Keratinocyte (primary cell): Measurements from ENCODE around the gene FMNL2.

ENCODE experiments used
- CTCF ChIP-seq, 3 experiments: IDR thresholded peaks in 1 of 3; conservative IDR thresholded peaks in 1 of 3; optimal IDR thresholded peaks in 1 of 3; 2 replicates in 2 of 3; 3 replicates in 1 of 3; pipeline versions ENCODE3 to v1.5.1; 2011; ENCODE audit warnings: low read length in 3 of 3, mild to moderate bottlenecking in 3 of 3, moderate library complexity in 2 of 3, control low read depth in 1 of 3, inconsistent platforms in 1 of 3; ENCODE audit not compliant: insufficient read depth in 2 of 3; ENCODE audit errors: extremely low read depth in 1 of 3
- EZH2 ChIP-seq: IDR thresholded peaks from one replicate; pipeline ENCODE4 v1.6.1; 2012; ENCODE audit warnings: inconsistent platforms, mild to moderate bottlenecking, low read length, moderate library complexity

- TF ChIP-seq CTCF (optimal IDR thresholded peaks at IDR 0.05 in 1 of 3, IDR thresholded peaks at IDR 0.05 in 1 of 3, conservative IDR thresholded peaks at IDR 0.05 in 1 of 3; ENCODE audit: extremely low read depth in 1 of 3, insufficient read depth in 2 of 3, low read length in 3 of 3) (no peak), EZH2 (no peak)
Observed at GRCh38 chr2:152682663-152683062, 347.7 kb downstream of the FMNL2 start.
